CD4-positive, alpha-beta T cell treated with Interleukin-10 for 1 hour (primary cell): Measurements from ENCODE around the gene URB1.

Experiments used
- DNase-seq: peaks from one replicate; pipeline ENCODE4 v3.0.0-alpha.2; 2020

URB1 gene

DNA sequence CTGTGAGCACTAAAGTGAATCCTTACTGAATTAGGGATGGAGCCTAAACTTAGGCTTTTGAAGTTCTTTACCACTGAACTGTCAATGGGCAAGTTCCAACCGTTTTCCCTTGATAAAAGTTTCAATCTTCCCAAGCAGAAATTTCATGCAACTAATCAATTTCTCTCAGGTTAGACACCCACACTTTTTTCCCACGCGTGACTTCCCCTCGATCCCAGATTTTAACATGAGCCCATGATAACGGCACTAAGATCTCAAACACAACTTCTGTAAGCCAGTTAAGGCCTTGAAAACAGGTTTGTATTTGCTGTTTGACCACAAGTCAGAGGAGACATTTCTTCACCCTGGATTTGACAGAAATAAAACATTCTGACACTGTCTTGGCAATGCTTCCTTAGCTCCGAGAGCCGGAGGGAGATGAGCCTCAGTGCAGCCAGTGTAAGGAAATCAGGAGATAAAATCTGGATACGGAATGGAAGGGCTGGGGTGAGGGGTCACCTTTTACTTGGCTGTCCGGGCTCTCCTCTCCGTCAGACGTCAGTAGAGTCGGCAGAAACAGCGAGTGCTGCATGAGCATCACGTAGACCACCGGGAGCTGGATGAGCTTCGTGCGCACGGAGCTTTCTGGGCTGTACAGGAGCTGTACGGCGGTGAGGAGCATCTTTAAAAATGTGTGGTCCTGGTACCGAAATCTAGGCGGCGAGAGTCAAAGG lies 54.4 kb downstream of the URB1 start:
- no peak for DNase-seq

DNA sequence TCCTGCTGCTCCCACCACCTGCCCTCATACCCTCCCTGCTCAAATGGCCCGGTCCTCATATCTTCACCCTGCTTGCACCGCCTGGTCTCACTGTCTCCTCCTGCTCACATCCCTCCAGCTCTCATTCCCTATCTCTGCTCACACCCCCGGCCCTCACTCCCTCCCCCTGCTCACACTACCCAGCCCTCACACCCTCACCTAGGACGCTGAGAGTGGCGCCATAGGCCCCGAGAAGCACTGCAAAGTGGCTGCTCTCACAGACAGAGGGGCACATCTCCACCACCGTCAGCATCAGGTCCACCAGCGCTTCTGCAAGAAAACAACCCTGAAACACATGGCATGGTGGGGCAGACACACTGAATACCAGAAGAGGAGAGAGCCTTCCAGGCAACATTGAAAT lies 55.6 kb downstream of the URB1 start:
- no peak for DNase-seq

DNA sequence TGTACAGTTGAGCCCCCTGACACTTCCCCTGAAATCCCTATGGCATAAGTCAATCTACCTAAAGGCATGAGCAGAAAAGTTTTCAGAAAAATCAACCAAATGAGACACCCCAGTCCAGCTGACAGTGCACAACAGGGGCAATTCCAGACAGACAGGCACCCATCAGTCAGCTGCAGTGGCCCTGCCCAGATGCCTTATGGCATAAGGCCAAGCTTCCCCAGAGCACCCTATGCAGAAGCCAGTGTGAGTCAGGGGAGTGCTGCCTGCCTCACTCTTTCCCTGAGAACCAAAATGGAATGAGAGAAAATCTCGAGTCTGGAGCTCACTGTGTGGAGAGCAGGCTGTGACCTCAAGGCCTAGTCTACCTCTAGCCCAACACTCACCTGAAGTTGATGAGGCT lies 56.1 kb downstream of the URB1 start:
- no peak for DNase-seq

DNA sequence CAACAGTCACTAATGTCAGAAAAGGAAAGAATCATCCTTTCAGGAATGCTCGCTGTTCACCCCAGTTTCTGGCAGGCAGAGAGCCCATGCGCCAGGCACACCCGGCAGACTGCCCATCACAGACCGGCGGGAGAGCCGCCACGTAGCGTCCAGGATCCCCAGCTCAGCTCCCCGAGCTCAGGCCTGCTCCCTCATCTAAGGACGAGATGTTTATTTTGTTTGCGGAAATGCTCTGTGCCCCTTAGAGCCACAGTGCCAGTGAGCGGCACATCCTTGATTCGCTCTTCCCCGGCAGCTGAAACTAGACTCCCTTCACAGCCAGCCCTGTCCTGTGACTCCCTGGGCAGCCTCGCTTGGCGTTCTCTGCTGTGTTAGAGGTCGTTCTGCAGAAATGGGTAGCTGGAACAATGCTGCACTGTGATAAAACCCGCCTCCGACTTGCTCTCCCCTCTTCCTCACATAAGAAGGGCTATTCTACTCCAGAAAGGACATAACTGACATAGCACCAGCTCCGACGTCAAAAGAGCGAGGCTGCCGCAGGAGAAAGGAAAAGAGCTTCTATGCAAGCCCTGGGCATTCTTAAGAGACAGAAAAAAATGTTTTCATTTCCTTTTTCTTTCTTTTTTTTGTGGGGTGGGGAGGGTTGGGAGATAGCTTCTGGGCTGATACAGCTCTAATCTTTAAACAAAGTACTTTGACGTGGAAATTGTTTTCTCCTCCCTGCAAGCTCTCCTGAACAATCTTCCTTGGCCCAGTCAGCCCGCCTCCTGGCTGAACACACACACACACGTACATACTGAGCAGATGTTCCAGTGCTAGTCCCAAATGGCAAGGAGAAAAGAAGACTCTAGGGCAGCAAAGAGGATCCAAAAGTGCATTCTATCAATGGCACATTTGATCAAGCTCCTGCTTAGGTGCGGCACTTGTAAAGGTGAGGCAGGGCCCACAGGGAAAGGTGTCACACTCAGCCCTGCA lies 56.9 kb downstream of the URB1 start:
- no peak for DNase-seq

DNA sequence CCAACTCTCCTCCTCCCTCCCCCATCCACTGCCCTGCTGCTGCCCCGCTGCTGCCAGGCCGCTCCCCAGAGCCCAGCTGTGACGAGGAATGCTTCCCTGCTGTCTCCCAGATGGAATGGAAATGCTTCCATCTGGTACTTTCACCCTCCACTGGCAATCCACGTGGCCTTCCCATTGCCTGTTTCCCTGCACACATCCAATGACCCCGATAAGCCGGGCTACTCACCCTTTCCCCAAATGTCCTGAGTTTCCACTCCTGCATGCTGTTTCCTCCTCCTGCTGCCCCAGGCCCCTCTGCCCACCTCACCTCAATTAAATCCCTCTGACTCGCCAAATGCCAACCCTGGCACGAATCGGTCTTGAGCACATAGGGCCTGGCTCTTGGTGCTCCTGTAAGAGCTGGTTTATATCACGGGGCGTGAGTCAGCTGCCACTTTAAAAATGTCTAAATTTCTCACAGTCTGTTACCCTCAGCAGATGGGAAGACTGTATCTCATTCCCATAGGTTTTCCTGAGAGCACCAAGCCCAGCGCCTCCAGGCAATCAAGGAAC lies 57.8 kb downstream of the URB1 start:
- no peak for DNase-seq

DNA sequence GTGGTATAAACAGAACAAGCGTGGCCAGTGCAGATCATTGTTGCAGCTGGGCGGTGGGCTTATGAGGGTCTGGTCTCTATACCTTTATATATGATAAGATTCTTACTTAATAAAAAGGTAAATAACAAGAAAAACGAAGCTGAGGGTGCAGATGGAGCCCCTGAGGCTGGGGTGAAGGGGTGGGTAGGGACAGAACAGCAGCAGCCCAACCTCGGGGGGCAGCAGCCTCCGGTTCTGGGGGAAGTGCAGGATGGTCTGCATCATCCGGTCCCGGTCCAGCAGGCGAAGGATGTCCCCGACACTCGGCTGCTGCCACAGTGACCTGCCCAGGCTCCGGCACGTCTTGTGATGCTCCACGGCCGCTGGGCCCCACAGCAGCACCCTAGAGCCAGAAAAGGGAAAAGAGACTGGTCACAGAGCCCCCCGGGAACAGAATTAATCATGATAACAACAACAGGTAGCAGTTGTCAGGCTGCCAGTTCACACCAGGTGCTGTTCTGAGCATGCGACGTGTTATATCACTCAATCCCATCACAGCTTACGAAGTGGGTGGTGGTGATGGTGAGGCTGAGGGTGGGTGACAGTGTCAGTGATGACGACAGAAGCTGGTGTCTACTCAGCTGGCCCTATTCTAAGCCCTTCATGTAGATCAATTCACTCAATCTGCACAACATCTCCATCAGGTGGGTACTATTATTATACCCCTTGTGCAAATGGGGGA lies 58.7 kb downstream of the URB1 start:
- no peak for DNase-seq

DNA sequence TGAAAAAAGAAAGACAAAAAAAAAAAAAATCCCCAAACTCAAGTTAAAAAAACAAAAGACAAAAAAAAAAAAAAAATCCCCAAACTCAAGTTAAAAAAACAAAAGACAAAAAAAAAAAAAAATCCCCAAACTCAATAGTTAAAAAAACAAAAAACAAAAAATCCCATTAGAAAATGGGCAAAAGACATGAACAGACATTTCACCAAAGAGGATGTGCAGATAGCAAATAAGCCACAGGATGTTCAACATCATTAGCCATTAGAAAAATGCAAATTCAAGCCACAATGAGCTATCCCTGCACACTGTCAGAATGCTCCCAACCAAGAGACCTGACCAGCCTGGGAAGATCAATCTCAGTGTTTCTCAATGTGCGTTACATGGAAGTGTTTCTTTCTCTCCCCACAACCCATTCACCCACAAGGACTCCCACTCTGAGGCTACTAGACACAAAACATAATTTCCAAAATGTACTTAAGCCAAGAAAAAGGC lies 60.3 kb downstream of the URB1 start:
- no peak for DNase-seq

DNA sequence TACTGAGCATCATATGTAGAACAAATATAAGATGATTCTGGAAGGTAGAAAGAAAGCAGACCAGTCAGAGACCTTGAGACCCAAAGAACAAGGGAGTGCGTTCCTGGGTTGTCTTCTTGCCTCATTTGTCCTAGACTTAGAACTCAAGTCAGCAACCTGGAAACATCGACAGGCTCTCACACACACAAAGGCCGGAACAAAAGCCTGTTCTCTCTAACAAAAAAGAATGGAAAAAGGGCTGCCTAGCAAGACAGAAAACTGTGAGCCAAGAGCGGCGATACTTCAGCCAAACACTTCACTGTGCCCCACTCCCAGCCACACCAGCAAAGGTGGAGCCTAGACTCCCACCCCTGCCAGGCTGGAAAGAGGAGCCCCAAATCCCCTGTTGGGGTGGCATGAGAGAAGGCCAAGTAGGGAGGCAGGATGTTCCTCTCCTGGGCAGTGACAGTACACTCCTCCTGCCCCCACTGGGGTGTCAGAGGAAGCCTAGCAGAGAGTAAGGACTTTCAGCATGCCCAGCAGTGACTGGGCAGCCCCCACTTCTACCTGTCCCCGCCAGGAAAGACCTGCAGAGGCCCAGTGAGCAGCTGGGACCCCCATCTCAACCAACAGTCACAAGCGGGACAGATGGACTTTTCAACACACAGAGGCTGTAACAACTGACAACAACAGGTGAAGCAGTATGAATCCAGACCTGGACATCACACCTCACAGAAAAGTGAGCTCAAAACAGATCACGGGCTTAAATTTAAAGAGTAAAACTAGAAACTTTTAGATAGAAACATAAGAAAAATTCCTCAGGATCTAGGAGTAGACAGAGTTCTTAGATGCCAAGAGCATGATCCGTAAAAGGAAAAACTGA lies 61.1 kb downstream of the URB1 start:
- no peak for DNase-seq

DNA sequence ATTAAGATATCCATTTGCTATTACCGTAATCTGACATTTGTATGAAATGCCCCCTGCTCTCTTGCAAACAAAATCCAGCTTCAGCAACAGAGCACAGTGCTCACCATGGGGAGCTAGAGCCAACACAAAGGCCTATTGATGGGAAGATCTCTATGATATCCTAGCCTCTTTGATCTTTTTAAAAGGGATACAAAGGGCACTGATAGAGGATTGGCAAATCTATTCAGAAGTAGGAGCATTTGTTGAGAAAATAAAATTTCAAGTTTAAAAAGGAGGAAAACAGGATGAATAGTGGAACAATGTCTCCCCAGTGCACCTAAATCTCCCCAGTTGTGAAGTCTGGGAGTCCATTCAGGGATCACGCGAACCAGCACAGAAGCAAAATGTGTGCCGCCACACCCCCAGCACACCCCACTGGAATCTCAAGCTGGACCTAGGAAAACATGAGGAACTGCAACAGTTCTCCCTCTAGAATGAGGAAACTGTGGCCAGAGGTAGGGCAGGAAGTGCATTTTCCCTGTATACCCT lies 62.0 kb downstream of the URB1 start:
- no peak for DNase-seq

DNA sequence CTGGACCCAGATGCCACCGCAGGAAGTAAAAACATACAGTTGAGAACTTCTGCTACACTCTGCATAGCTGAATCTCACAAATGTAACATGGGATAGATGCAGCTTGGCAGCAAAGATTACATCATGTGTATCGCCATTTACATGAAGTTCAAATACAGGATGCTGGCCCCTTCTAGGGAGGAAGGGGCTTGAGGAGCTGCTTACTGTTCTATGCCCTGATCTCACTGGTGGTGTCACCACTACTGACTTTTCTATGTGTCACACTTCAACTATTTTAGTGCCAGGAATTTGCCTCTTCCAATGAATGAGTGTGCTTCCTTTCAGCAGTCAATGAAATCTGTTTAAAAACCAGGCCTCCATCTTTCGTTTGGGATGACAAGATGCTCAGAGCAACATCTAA lies 63.0 kb downstream of the URB1 start:
- no peak for DNase-seq

DNA sequence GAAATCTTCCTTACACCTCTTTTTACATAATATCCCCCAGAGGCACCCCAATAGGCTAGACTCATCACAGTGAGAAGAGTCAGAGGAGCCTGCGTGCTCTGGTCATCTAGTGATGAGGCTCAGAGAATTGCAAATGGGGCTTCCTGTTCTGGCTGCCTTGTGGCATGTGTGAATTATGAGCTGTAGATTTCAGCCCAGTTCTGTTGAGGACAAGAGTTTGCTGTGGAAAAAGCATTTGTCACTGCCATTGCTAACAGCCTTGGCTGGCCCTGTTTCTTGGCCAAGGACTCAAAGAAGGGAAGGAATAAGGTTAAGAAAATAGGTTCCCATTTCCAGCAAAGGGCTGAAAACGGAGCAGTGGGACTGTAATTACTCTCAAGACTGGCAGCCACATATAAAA lies 63.5 kb downstream of the URB1 start:
- DNase-seq, result no peak

DNA sequence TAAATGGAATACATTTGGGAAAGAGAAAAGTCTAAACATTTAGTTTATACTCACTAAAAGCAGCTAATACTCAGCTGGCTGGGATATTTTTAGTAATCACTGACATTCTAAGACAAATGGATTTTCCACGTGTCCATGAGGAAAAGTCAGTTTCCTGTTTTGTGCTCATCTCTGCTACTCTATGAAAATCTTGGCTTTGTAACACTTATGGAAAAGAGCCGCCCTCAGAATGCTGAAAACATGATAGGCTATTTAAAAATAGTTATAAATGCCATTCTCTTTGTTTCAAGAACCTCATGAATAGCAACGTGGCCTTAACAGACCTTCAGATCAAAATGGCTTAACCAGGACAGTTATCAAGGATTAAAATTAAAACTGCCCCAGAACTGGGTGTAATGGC lies 64.2 kb downstream of the URB1 start:
- no peak for DNase-seq

DNA sequence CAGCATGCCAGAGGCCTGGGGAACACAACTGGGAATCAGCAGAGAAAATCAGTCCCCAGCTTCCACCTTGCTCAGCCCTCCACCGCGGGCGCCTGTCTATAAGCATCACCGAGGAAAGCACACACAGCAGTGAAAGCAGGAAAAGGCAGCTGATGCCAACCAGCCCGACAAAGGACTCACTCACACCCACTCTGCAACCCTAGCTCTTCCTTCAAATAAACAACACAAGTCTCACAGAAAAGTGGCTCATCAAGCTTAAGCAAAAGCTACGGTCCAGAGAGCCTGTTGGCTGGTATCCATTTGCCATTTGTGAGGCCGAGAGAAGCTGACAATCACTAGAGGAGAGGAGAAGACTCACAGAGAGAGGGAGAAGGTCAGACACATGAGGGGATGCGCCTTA lies 67.1 kb downstream of the URB1 start:
- no peak for DNase-seq

DNA sequence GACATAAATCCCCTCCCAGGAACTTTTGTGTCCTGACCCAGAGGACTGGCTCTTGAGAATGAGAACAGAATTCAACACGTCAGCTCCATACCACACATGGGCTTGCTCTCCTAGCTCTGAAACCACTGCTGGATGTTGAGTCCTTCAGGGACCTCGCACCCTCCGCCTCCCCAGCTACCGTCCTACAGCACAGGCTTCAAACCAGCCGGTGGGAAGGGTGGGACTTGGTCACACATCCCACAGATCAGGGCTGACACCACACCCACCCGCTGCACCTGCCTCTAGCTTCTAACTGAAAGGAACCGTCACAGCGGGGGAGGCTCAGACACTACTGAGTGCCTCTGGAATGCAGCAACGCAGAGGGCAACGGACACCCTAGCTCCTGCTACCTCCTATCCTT lies 70.1 kb downstream of the URB1 start:
- no peak for DNase-seq

DNA sequence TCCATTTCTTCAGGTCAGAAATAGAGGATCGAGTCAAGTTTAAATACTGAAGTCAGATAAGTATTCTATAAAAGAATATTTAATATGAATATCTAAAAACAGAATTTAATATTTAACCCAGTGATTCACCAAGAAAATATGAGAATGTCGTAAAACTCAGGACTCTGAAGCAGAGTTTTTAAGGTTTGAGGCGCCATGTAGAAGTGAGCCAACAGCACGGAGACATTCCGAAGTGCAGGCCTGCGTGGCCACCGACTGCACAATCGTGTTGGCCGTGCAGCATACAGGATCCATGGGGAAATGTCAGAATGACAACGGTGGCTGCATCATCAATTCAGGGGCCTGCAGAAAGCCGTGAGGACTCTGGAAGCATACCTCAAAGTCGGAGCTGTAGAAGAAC lies 70.7 kb downstream of the URB1 start:
- DNase-seq, result no peak

DNA sequence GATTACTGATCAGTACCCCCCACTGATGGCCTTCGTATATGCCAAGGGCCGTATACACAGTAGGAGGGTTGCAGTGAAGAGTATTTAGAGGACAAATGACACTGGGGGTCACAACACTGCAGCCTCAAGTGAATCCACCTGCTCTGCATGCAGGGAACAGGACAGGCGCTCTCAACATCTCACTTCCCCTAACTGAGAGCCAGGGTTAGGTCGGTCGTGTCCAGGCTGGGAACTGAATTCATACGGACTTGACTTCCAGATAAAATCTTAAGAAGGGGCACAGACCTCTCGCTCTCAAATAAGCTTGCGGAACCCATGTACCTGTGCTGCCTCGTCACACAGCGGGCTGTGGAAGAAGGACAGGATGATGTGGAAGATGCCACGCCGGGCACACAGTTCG lies 71.3 kb downstream of the URB1 start:
- no peak for DNase-seq

DNA sequence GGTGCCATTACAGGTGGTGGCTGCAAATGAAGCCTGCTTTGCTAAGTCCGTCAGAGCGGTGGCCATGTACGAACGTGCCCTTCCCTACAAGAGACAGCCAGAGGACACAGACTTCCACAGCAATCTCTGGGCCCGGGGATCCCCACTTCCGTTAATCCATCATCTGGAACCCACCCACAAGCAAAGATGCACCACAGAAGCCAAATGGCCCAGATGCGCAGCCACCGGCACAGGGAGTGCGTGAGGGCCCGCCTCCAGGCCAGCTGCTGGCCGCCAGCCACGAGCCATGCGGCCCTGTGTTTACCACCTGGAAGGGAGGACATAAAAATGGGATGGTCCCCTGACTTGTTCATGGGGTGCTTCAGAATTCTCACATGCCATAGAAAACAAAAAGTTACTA lies 72.1 kb downstream of the URB1 start:
- DNase-seq, result no peak

DNA sequence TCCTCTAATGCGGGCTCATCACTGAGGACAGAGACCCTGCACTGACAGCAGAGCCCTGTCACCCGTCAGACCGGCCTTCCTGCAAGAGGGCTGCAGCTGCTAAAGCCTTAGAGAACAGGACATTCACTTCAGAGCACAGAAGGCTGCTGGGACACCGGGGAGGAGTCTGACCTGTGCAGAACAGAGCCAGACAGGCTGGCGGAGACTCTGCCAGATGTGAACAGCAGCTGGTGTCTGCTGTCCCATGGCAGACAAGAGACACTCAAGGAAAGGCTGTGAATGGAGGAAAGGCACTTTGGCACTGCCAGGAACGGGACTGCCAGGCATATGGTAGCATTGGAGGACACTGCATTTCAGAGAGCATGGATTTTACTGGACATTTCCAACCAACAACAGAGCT lies 72.8 kb downstream of the URB1 start:
- no peak for DNase-seq

DNA sequence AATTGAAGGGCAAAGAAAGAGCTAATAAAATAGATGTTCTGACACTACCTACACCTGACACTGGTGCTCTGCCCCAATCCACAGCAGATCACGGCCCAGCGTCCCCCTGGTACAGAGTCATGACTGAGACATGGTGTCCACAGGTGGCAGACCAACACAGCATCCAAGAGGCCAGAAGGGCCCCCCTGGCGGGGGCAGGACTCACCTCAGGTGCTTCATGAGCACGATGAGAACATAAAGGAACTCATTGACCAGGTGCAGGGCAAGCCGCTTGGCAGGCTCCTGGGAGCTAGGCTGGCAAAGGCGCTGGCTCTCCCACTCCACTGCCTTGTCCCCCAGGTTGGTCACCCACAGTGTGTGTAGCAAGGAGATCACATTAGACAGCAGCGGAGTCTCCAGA lies 73.8 kb downstream of the URB1 start:
- DNase-seq, result no peak

DNA sequence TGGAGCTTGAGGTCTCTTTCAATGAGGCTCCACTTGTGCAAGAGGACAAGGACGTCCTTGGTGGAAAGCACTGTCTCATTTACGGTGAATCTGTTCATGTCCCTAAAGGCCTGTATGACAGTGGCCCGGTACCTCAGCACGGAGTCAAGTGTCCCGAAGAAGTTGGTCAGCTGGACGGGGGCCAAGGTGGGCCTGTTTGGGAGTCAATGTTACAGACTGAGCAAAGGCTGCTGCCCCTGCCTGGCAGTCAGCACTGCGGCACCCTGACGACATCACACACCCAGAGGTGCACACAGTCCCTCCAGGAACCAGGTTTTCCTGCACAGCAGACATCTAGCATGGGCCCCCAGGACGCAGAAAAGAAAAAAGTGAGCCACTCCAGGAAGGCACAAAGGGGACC lies 75.1 kb downstream of the URB1 start:
- no peak for DNase-seq

DNA sequence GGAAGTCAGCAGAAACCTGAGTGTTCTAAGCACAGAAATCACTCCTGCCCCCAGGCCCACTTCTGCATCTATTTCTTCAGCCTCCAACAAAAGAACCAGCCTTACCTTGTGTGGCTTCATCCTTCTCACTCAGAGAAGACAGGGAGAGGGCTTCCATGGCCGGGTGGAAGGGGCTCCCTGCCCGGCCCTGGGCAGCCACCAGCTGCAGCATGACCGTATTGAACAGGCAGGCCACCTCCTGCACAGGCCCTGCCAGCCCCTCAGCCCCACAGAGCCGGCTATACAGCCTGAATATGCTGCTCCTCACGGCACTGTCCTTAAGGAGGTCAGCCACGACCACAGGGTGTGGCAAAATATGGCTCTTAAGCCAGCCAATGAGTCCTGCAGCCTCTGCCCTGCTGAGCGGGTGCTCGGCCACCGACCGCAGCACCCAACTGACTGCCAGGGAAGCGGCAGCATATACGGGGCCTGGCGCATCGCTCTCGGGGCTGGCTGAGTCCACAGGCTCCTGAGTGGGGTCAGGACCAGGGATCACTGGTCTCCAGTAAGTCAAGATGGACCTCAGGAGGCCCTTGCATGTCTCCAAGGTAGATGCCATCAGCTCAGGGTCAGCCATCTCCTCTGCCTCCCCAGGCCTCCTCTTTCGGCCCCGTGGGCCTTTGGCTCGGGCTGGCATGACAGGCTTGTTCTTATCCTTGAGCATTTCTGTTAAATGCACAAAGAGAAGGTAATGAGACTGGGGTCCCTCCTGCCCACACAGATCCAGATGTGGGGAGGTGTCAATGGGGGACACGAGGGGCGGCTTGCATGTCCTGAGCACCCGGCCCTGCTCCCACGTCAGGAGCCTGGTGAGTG lies 76.2 kb downstream of the URB1 start:
- no peak for DNase-seq
